ENCODE measurements around the gene PLIN5. TPM values are rescaled to one million over a fixed set of nuclear protein-coding genes. Genes with fewer than 3 reads are reported as not detected.

PLIN5 gene
- total and polyA plus RNA-seq, 10 of the 15 experiments (the other 5 are each of a cell fraction or from before 2014, with no cell fraction given), result 0.15 to 0.33 TPM; not detected in 8

DNA sequence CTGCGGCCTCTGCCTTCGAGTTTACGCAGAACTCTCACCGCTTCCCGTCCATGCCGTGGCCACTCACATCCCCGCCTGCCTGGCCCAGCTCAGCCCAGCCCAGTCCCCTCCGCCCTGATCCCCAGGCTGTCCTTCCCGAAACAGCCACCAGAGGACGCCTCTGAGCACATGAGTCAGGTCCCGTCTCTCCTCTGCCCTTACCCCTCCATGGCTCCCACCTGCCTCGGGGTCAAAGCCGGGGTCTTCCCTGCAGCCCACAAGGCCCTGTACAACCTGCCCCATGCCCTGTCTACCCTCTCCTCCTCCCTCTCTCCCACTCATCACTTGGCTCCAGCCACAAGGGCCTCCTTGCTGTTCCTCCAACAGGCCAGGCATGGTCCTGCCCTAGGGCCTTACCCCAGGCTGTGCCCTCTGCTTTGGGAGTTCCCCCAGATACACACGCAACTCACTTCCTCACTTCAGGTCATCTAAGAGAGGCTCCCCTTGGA, 32.6 kb upstream of the PLIN5 start (continued):
- TF ChIP-seq, protein P1, sequence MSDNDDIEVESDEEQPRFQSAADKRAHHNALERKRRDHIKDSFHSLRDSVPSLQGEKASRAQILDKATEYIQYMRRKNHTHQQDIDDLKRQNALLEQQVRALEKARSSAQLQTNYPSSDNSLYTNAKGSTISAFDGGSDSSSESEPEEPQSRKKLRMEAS (IDR thresholded peaks at IDR 0.05; ENCODE audit: low read depth, low read length), result no peak
- TF ChIP-seq SMARCA5 (IDR thresholded peaks at IDR 0.05) (peak; percentile 91), ESRRA (IDR thresholded peaks at IDR 0.05; ENCODE audit: low read length) (no peak), RUNX3 (IDR thresholded peaks at IDR 0.05; ENCODE audit: low read length) (no peak), CBX5 (IDR thresholded peaks at IDR 0.05; ENCODE audit: low read depth) (no peak), BMI1 (IDR thresholded peaks at IDR 0.05; ENCODE audit: borderline replicate concordance) (no peak), SREBF2 (IDR thresholded peaks at IDR 0.05; ENCODE audit: low read length) (no peak), SREBF1 (IDR thresholded peaks at IDR 0.05; ENCODE audit: low read length) (no peak), SMC3 (IDR thresholded peaks at IDR 0.05; ENCODE audit: borderline replicate concordance, low read length) (peak; percentile 48; the same call in 1 of the 2 replicates), SPI1 (IDR thresholded peaks at IDR 0.05; ENCODE audit: borderline replicate concordance, insufficient read depth, low read depth, low read length) (peak; percentile 18; the same call in 1 of the 2 replicates), RCOR1 (conservative IDR thresholded peaks at IDR 0.05; ENCODE audit: low read depth, low read length) (no peak)
- TF ChIP-seq, protein P2, sequence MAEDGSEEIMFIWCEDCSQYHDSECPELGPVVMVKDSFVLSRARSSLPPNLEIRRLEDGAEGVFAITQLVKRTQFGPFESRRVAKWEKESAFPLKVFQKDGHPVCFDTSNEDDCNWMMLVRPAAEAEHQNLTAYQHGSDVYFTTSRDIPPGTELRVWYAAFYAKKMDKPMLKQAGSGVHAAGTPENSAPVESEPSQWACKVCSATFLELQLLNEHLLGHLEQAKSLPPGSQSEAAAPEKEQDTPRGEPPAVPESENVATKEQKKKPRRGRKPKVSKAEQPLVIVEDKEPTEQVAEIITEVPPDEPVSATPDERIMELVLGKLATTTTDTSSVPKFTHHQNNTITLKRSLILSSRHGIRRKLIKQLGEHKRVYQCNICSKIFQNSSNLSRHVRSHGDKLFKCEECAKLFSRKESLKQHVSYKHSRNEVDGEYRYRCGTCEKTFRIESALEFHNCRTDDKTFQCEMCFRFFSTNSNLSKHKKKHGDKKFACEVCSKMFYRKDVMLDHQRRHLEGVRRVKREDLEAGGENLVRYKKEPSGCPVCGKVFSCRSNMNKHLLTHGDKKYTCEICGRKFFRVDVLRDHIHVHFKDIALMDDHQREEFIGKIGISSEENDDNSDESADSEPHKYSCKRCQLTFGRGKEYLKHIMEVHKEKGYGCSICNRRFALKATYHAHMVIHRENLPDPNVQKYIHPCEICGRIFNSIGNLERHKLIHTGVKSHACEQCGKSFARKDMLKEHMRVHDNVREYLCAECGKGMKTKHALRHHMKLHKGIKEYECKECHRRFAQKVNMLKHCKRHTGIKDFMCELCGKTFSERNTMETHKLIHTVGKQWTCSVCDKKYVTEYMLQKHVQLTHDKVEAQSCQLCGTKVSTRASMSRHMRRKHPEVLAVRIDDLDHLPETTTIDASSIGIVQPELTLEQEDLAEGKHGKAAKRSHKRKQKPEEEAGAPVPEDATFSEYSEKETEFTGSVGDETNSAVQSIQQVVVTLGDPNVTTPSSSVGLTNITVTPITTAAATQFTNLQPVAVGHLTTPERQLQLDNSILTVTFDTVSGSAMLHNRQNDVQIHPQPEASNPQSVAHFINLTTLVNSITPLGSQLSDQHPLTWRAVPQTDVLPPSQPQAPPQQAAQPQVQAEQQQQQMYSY (CRISPR knock-in tag; IDR thresholded peaks at IDR 0.05), result no peak
- TF ChIP-seq, protein P3, sequence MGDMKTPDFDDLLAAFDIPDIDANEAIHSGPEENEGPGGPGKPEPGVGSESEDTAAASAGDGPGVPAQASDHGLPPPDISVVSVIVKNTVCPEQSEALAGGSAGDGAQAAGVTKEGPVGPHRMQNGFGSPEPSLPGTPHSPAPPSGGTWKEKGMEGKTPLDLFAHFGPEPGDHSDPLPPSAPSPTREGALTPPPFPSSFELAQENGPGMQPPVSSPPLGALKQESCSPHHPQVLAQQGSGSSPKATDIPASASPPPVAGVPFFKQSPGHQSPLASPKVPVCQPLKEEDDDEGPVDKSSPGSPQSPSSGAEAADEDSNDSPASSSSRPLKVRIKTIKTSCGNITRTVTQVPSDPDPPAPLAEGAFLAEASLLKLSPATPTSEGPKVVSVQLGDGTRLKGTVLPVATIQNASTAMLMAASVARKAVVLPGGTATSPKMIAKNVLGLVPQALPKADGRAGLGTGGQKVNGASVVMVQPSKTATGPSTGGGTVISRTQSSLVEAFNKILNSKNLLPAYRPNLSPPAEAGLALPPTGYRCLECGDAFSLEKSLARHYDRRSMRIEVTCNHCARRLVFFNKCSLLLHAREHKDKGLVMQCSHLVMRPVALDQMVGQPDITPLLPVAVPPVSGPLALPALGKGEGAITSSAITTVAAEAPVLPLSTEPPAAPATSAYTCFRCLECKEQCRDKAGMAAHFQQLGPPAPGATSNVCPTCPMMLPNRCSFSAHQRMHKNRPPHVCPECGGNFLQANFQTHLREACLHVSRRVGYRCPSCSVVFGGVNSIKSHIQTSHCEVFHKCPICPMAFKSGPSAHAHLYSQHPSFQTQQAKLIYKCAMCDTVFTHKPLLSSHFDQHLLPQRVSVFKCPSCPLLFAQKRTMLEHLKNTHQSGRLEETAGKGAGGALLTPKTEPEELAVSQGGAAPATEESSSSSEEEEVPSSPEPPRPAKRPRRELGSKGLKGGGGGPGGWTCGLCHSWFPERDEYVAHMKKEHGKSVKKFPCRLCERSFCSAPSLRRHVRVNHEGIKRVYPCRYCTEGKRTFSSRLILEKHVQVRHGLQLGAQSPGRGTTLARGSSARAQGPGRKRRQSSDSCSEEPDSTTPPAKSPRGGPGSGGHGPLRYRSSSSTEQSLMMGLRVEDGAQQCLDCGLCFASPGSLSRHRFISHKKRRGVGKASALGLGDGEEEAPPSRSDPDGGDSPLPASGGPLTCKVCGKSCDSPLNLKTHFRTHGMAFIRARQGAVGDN (IDR thresholded peaks at IDR 0.05), result no peak
- TF ChIP-seq, protein P4, sequence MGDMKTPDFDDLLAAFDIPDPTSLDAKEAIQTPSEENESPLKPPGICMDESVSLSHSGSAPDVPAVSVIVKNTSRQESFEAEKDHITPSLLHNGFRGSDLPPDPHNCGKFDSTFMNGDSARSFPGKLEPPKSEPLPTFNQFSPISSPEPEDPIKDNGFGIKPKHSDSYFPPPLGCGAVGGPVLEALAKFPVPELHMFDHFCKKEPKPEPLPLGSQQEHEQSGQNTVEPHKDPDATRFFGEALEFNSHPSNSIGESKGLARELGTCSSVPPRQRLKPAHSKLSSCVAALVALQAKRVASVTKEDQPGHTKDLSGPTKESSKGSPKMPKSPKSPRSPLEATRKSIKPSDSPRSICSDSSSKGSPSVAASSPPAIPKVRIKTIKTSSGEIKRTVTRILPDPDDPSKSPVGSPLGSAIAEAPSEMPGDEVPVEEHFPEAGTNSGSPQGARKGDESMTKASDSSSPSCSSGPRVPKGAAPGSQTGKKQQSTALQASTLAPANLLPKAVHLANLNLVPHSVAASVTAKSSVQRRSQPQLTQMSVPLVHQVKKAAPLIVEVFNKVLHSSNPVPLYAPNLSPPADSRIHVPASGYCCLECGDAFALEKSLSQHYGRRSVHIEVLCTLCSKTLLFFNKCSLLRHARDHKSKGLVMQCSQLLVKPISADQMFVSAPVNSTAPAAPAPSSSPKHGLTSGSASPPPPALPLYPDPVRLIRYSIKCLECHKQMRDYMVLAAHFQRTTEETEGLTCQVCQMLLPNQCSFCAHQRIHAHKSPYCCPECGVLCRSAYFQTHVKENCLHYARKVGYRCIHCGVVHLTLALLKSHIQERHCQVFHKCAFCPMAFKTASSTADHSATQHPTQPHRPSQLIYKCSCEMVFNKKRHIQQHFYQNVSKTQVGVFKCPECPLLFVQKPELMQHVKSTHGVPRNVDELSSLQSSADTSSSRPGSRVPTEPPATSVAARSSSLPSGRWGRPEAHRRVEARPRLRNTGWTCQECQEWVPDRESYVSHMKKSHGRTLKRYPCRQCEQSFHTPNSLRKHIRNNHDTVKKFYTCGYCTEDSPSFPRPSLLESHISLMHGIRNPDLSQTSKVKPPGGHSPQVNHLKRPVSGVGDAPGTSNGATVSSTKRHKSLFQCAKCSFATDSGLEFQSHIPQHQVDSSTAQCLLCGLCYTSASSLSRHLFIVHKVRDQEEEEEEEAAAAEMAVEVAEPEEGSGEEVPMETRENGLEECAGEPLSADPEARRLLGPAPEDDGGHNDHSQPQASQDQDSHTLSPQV (IDR thresholded peaks at IDR 0.05), result no peak
